Stimulated activated CD8-positive, alpha-beta memory T cell treated with anti-CD3 and anti-CD28 coated beads, Interleukin-4, amount 100 ng/mL, for 48 hours (primary cell): Measurements from ENCODE around the gene ACSF3.

Experiments
- DNase-seq: peaks from one replicate; pipeline ENCODE4 v3.0.0-alpha.2; 2020

The ACSF3 gene

GRCh38 chr16:89134269-89134668, 40.6 kb downstream of the ACSF3 start:
- no peak for DNase-seq

DNA sequence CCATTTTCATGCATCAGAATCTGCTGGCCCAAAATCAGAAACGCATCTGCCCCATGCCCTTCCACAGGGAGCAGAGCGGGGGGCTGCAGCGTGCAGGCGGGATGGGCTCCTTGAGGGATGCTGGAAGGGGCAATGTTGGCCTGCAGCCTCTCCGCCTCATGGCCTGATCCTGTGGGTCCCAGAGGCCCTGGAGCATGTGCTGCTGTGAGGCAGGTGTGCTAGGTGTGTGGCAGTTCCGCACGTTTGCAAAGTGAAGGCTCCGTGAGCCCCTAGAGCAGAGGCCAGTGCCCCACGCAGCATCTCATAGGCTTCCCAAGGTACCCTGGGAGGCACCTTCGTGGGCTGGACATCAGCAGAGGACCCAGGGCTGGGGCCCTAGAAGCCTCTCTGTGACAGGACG, 41.5 kb downstream of the ACSF3 start:
- no peak for DNase-seq

- DNase-seq = no peak
Measured at GRCh38 chr16:89135971-89136765, 42.5 kb downstream of the ACSF3 start.

DNA sequence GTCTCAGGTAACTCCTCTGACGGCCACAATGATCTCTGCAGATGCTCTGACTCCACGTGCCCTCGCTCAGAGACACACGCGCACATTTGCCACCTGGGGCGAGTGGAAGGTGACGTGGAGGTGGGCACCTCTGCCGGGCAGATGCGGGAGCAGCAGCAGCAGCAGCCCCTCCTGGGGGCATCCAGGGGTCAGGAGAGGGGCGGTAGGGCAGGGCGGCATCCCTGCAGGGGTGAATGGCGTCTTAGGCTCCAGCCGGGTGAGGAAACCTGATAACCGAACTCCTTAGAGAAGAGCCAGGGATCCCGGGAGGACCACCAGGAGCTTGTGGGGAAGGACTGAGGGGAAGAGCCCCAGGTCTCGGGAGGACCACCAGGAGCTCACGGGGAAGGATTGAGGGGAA, 43.3 kb downstream of the ACSF3 start:
- no peak for DNase-seq

DNA sequence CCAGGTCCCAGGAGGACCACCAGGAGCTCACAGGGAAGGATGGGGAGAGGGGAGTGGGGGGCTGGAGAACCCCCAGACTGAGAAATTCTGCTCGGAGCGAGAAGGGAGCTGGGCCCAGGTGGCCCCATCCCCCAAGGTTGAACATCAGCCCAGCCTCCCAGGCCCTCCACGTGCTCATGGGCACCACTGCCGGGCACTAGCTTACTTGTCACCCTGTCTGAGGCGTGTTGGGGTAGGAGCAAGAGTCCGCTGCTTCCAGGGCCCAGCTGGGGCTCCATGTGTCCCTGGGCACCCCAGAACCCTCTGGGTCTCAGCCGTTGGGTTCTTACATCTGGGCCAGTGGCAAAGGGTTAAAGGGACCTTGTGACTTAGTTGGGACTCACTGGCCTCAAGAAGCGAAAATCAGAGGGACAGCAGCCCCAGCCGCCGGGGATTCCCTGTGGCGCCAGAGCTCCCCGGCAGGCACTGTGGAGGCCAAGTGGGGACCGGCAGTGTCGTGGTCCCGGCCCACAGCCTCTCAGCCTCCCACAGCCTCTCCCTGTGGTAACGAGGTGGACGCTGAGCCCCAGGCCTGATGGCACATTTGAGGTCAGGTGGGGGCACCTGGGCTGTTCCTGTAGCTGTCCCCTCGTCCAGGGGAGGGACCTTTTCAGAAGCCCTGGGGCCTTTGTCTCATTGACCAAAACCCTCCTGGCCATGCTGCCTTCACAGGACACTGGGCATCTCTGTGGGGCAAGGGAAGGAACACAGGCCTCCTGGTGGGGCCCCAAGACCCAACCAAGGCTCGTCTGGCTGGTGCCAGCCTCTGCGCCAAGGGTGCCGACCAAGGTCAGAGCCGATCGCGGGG, 44.2 kb downstream of the ACSF3 start:
- DNase-seq = no peak

DNA sequence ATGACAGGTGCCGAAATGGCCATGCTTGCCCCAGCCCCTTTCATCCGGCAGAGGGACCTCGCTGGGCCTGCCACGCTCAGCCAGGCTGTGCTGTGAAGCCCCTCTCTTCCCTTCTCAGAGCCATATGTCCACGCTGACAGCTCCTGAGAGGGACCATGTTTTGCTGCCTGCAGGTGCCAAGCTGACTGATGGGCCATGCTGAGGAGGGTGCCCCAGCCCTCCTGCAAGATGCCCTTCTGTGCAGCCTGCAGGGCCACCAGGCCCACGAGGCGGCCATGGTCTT, 44.8 kb downstream of the ACSF3 start:
- DNase-seq = no peak

DNA sequence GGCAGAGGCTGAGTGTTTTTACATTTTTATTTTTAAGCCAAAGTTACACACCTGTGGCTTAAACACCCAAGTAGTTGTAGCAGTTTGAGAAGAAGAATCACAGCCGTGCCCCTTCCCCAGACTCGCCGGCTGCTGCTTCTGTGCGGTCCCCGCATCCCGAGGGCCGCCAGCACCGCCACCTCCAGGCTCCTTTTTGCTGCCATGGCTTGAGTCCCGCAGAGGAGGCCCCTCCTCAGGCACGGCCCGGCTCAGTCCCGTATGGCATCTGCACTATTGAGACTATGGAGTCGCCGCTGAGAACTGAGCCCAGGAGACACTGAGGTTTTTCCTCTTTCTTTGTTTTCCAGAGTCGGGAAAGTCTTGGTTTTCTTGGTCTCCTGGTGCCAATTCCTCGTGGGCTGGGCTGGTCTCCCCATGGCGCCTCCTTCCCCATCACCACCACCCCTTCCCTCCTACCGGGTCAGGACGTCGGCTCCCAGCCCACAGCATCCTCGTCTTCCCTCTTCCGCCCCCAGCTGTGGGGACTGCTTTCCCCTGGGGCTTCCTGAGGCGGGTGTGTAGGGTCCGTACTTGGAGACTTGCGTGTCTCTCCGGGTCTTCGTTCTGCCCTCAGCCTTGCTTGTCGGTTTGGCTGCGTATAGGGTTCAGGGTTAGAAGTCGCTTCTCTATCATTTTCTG, 45.3 kb downstream of the ACSF3 start:
- DNase-seq = no peak

- DNase-seq = no peak
Measured at GRCh38 chr16:89139907-89140361, 46.3 kb downstream of the ACSF3 start.

GRCh38 chr16:89140401-89140800, 46.7 kb downstream of the ACSF3 start:
- DNase-seq = no peak

DNA sequence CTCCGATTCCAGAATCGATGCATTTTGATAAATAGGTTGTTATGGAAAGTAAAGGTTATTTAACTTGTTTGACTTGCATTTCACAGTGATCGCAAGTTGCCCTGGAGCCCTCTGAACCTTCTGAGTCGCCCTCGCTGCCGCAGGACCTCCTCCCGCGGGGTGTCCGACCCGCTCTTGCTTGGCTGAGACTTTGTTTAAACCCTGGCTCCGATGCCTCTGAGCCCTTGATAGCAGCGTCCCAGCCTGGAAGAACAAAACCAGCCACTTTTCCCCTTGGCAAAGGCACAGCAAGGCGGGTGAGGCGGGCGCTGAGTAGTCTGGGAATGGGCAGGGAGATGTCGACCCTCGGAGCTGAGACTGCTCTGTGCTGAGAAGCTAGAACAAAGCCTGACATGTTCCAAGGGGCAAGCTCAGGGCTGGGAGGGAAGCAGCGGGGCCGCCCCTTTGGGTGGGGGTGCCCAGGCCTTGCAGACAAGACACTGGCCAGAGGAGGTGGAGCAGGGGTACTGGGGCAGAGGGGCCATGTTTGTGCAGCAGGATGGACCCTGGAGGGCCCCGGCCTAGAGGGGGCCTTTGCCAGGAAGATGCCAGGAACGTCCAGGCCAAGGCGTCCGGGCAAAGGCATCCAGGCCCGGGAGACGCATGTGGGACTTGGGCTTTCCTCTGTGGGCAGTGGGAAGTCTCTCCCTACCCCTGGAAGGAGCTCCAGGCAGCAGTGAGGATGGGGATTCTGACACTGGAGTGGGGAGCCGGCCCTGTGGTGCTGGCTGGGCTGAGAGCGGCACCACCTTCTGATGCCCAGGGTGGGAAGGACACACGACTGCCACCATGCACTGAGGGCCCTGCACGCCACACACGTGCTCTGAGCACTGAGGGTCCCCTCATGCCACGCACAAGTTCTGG, 47.6 kb downstream of the ACSF3 start:
- DNase-seq = no peak

DNA sequence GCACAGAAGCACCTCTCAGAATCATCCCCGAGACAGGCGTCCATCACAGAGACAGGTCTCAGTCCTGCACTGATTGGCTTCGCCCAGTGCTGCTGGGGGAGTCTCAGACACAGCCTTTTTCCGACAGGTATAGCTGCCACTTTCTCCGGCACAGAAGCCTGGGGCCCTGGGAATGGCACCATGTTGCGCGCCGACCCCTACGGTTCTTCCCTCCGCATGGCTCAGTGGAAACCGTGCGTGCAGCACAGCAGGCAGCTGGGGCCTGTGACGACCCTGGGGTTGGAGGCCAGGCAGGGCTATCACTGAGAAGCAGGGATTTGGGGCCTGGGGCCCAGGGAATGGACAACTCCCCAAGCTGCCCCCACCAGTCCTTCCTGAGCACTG, 48.2 kb downstream of the ACSF3 start:
- no peak for DNase-seq

DNA sequence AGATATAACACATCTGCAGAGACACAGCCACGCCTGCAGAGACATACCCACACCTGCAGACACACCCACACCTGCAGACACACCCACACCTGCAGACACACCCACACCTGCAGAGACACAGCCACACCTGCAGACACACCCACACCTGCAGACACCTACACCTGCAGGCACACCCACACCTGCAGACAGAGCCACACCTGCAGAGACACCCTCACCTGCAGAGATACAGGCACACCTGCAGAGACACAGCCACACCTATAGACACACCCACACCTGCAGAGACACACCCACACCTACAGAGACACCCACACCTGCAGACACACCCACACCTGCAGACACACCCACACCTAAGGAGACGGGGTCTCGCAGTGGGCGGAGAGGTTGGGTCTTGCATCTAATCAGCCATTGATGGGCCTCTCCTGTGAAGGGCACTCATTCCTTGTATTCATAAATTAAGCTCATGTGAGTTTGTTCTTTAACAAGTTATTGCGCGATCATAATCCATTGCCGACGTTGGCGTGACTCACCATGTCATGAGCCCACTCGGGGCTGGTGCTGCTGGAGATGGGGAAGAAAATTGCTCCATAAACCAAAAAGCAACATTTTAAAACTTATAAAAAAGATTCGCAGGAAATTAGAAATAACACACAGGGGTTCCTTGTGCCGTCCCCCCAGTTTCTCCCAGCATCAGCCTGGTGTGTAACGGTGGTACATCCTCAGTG, 49.0 kb downstream of the ACSF3 start:
- DNase-seq = no peak

- DNase-seq = no peak
Measured at GRCh38 chr16:89143201-89143741, 49.6 kb downstream of the ACSF3 start.

GRCh38 chr16:89143911-89144675, 50.4 kb downstream of the ACSF3 start:
- no peak for DNase-seq

DNA sequence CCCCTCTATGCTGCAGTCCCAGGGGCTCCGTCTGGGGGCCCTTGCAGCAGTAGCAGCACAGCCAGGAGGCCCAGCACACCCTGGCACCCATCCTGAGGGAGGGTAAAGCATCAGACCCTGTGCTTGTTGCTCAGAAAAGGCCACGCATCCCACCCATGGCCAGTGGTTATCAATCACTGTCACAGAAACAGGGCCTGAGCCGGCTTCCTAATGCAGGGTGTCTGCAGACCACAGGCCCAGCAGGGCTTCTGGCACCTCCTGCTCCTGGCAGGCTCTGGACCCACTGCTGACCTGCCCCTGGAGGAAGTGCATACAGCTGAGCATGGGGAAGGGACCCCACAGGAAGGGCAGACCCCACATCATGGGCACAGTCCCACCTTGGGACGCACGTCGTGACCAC, 51.0 kb downstream of the ACSF3 start:
- DNase-seq = no peak

DNA sequence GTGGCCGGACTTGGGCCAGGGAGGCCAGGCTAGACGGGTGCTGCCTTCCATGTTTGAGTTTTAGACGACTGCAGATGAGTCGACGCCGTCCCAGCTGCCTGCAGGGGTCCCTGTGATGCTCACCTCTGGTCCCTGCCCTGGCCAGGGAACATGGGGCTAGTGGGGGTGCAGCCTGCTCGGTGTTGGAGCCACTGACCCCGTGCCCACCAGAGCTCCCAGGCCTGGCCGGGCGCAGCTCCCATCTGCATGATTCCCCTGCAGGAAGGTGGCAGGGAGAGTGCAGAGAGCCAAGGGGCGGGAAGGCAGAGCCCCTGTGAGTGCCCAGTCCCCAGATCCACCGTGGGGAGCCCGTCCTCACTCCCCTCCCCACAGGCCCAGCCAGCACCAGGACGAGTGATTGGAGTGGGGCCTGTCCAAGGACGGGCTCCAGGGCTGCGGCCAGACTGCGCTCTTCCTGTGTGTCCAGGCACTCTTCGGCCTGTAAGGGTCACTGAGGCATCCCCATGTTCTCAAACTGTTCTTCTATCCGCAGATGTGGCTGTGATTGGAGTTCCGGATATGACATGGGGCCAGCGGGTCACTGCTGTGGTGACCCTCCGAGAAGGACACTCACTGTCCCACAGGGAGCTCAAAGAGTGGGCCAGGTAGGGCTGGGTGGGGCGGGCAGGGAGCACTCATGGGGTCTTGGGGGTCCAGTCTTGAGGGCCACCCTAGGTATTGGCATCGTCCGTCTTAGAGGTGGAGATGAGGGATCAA, 51.9 kb downstream of the ACSF3 start:
- DNase-seq = no peak

GRCh38 chr16:89146211-89147005, 52.8 kb downstream of the ACSF3 start:
- DNase-seq = no peak

- no peak for DNase-seq
Measured at GRCh38 chr16:89147085-89147817, 53.6 kb downstream of the ACSF3 start.

GRCh38 chr16:89149386-89149785, 55.7 kb downstream of the ACSF3 start:
- no peak for DNase-seq
